COR-L47 (cell line): ENCODE measurements around the gene CD59.
"Not testable (repeated sequence)": the region's sequence is repeated elsewhere in the genome, so short reads cannot be mapped to it uniquely, and the experiment has no call there.

Experiments used
- DNase-seq: peaks from one replicate; lab custom pipeline; 2025; lab: John Stamatoyannopoulos, UW

The CD59 gene

DNA sequence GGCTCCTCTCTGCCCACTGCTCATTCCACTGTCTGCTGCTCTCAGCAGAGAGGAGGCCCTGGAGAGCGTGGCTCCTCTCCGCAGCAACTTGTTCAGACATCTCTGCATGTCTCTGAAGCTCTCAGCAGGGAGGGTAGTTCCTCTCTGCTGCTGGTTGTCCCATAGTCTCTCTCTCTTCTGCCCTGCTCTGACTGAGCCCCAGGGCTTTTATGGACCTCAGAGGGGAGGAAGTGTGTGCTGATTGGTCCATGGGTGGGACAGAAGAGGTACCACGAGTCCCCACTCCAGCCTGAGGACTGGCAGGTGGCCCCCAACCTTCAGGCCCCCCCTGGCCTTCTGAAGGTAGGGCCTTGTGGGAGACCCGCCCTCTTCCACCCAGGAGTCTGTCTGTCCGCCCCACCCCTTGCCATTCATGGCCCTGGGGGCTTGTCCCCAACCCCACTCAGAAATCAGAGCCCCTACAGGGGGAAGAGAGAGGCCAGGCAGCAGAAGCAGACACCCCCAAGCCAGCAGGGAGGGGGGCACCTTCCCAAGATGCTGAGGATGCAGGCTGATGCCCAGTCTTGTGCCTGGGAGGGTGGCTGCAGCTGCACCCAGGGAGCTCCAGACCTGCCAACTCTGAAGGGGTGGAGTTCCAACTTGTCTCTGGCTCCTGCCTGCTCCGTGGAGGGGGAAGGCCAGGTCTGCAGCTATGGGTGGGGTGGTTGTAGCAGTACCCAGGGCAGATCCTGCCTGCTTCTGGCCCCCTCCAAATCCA lies 70.7 kb downstream of the CD59 start:
- DNase-seq, result no peak

GRCh38 chr11:33664827-33665226 lies 71.4 kb downstream of the CD59 start:
- DNase-seq, result no peak

- DNase-seq, result no peak
These were observed 72.1 kb downstream of the CD59 start for GRCh38 chr11:33664166-33664565.

DNA sequence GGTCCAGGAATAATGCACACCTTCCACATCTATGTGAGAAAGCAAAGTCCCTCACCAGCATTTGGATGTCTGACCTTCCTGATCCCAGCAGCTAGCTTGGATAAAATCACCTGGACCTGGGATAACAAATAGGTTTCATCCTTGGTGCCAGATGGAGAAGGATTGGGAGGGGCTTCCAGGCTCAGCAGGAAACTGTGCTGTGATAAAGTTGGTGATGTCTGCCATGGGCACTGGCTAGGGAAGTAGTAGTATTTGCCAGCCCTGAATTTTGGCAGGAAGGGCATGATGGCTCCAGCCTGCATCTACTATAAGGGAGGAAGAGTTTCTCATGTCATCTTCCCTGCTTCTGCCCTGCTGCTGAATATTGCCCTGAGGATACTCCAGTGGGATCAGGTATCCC lies 73.1 kb downstream of the CD59 start:
- DNase-seq, result no peak

DNA sequence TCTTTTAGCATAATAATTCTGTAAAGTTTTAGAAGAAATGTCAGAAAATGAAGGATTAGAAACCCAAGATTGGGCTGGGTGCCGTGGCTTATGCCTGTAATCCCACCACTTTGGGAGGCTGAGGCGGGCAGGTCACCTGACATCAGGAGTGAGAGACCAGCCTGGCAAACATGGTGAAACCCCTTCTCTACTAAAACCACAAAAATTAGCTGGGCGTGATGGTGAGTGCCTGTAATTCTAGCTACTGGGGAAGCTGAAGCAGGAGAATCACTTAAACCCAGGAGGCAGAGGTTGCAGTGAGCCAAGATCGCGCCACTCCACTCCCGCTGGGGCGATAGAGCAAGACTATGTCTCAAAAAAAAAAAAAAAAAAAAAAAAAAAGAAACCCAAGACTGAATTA lies 74.7 kb downstream of the CD59 start:
- DNase-seq, result not testable (repeated sequence)

DNA sequence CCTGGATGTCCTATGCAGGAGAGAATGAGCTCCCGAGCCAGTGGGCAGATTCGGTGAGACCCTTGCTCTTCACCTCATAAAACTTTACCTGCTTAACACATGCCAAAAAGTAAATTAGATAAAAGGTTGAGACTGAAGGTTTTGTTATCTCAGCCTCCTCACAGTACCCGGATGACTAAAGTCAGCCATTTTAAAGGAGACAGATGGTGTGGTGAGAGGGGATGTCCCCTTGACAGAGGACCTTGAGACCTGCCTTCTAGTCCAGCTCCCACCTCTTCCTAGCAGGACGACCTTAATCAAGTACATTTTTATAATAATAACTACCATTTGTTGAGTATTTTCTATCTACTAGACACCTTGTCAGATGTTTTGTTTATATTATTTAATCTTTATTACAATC lies 75.3 kb downstream of the CD59 start:
- no peak for DNase-seq

- DNase-seq, result no peak
These were observed 76.7 kb downstream of the CD59 start for GRCh38 chr11:33659370-33660139.

- DNase-seq, result peak; percentile 29
These were observed 77.9 kb downstream of the CD59 start for GRCh38 chr11:33658195-33658900.

- peak; percentile 43 for DNase-seq
These were observed 78.5 kb downstream of the CD59 start for GRCh38 chr11:33657757-33658156.

GRCh38 chr11:33656768-33657167 lies 79.5 kb downstream of the CD59 start:
- DNase-seq, result no peak

- no peak for DNase-seq
These were observed 80.2 kb downstream of the CD59 start for GRCh38 chr11:33655842-33656600.

DNA sequence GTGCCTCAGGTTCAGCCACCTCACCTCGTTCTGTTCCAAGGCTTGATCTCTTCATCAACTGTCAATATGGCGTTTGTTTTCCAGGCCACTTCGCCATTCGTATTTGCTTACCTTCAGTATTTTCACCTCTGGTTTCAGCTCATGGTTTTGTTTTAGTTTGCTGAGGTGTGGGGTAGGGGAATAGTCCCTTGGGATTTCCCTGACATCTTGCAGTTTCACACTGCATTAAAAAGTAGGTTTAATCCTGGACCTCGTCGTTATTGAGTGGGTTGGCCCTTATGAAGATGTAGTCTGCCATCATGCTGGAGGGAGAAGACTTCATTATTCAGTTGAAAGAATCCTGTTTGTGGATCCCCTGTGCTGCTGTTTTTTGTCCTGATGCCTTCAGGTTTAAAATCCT lies 81.6 kb downstream of the CD59 start:
- DNase-seq, result no peak
